IPS-NIHi7 (cell line): ENCODE results near the gene PCGF5.
"Not testable (repeated sequence)": the region's sequence is repeated elsewhere in the genome, so short reads cannot be mapped to it uniquely, and the experiment has no call there.

Source experiments
- DNase-seq: peaks from one replicate; pipeline ENCODE4 v3.0.0; 2012; ENCODE audit warnings: mixed read lengths; ENCODE audit errors: extremely low spot score

Gene PCGF5

GRCh38 chr10:91323293-91323905 lies 102.9 kb downstream of the PCGF5 start:
- not testable (repeated sequence) for DNase-seq

GRCh38 chr10:91328320-91328984 lies 108.0 kb downstream of the PCGF5 start:
- no peak for DNase-seq
